OCI-LY1 (cell line): ENCODE results near the gene IGFBP1.

ENCODE experiments used
- EZH2 ChIP-seq: fragments of 200-600 bp; sonication (generic), shearing (Covaris generic); IDR thresholded peaks from 2 replicates; pipeline ENCODE4 v1.8.0; 2017; ENCODE audit warnings: borderline replicate concordance, mixed run types, mild to moderate bottlenecking, antibody characterized with exemption, low read length, moderate library complexity, mixed read lengths
- TF ChIP-seq, protein P1 (sequence below): fragments of 200-600 bp; sonication (generic), shearing (Covaris generic); IDR thresholded peaks from 2 replicates; pipeline ENCODE4 v1.5.1; 2017; ENCODE audit warnings: mild to moderate bottlenecking, antibody characterized with exemption, low read length, moderate library complexity, mixed read lengths

DNA sequence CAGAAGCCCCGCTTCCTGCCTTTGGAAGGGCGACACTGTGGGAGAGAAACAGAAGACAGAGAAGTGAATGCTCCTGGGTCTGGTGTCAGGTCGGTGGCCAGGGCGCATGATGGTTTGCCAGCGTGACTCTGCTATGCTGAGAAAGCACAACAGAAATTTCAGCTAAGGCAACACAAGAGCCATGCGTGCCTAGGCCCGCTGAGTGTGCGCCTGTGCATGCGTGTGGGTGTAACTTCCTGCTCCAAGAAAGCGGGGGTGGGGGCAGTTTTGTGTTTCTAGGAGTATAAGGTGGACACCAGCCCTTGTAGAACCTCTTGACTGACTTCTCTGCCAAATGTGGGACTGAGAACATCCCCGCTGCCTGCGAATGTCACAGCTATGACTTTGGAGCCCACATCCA is 26.6 kb downstream of the IGFBP1 start:
- TF ChIP-seq, protein P1, sequence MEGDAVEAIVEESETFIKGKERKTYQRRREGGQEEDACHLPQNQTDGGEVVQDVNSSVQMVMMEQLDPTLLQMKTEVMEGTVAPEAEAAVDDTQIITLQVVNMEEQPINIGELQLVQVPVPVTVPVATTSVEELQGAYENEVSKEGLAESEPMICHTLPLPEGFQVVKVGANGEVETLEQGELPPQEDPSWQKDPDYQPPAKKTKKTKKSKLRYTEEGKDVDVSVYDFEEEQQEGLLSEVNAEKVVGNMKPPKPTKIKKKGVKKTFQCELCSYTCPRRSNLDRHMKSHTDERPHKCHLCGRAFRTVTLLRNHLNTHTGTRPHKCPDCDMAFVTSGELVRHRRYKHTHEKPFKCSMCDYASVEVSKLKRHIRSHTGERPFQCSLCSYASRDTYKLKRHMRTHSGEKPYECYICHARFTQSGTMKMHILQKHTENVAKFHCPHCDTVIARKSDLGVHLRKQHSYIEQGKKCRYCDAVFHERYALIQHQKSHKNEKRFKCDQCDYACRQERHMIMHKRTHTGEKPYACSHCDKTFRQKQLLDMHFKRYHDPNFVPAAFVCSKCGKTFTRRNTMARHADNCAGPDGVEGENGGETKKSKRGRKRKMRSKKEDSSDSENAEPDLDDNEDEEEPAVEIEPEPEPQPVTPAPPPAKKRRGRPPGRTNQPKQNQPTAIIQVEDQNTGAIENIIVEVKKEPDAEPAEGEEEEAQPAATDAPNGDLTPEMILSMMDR, result no peak
- TF ChIP-seq EZH2, result no peak
